Activated CD4-positive, alpha-beta T cell treated with anti-CD3 and anti-CD28 coated beads, Interleukin-2, amount 50 U/mL, for 24 hours (primary cell): ENCODE results near the gene NXPH2.

Experiments used
- DNase-seq, 2 donors: peaks; one replicate each; pipeline ENCODE4 v3.0.0-alpha.2; 2020; ENCODE audit warnings: low read depth in 1 of 2, low spot score in 1 of 2

The NXPH2 gene

GRCh38 chr2:138640921-138641676 is 139.1 kb downstream of the NXPH2 start:
- no peak for DNase-seq

- no peak for DNase-seq
Observed at GRCh38 chr2:138637686-138638085, 142.5 kb downstream of the NXPH2 start.

DNA sequence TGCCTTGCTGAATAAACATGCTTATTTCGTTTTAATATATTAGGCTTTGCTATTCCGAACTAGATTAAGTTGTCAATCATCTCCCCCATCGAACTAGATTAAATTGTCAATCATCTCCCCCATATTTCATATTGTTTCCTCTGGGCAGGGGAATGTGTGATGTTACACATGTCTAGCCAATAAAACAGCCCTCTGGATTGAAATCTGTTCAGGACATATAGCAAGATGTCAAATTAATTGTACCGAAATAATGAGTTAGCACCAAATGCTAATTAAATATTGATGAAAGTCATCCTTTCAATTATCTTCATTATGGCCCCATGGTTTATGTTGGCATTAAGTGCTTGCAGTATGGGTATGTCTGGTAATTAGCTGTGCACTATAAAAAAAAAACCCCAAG is 143.1 kb downstream of the NXPH2 start:
- DNase-seq, result no peak

DNA sequence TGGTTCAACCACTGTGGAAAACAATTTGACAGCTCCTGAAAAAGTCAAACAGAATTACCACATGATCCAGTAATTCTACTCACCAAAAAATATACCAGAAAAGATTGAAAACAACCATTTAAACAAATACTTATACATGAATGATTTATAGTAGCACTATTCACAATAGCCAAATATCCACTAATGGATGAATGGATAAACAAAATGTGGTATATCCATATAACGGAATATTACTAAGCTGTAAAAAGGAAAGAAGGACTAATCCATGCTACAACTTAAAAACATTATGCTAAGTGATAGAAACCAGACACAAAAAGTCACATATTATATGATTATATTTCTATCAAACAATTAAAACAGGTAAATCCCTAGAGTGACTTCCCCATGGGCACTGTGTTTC is 147.1 kb downstream of the NXPH2 start:
- DNase-seq, result no peak

DNA sequence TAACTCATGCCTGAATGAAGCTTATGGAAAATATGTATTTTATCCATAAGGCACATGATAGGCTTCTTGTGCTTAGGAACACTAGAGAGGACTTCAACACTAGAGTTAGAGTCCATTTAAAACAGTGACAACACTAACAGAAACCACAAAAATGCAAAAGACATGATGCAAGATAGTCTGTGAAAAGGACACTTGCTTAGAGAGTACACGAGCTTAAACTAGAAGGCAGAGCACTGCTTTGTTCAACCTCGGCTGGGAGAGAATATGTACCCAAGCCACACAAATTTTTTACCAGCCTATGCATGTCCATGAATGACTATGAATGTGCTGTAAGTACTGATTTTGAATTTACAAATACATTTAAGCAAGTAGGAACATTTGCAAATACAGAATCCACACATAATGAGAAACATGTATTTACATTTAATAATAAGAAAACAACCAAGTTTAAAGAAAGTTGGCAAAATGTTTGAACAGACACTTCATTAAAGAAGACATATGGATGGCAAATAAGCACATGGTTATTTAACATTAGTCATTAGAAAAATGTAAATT is 148.0 kb downstream of the NXPH2 start:
- DNase-seq, result no peak

DNA sequence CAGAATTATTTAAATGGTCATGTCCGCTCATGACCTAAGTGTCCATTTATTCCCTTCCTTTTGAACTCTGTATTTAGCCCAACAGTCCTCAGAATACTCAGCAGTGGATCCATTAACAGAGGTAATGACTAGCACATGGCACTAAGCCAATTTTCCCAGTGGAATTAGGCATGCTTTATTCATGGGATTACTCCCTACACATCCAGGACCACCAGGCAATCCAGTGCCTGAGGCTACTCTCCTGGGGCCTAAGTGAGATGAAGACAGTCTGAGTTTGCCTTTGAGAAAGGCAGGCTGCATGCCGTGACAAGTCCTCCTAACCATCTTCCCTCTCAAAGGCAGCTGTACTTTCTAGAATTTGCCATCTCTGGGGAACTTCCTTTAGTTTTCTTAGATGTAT is 150.0 kb downstream of the NXPH2 start:
- DNase-seq, result no peak

- no peak for DNase-seq
Observed at GRCh38 chr2:138626148-138626547, 154.0 kb downstream of the NXPH2 start.

DNA sequence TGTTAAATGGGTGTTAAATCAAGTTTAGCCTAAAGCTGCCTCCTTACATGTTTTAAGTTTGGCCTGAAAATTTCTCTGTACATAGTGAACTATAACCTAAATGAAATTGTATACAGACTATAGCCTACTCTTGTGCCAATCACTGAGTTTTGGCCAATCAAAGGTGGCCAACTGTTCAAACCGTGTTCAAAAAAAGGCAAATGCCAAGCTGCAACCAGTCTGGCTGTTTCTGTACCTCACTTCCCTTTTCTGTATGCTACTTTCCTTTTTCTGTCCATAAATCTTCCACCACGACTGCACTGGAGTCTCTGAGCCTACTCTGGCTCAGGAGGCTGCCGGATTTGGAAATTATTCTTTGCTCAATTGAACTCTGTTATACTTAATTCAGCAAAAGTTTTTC is 157.6 kb downstream of the NXPH2 start:
- DNase-seq, result no peak

DNA sequence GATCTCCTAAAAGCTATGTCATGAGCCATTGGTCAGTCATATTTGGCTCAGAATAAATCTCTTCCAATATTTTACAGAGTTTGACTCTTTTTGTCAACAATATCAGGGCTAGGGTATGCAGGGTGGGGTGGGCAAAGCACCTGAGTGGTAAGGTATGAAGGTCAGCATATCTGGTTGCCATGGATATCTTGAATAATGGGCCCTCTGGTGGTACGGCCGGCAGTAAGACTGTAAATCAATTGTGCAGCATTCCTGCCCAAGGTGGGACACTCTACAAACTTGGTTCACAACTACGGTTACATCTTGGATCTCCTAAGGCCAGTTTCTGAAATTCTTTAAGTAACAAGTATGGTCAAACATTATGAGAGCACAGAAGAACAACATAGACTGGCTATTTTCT is 159.1 kb downstream of the NXPH2 start:
- DNase-seq, result no peak

- DNase-seq, result no peak
Observed at GRCh38 chr2:138620431-138620830, 159.8 kb downstream of the NXPH2 start.
